Aorta (tissue), 5 donors: ENCODE results near the gene PEX16. TPM values are rescaled to one million over a fixed set of nuclear protein-coding genes. Genes with fewer than 3 reads are reported as not detected.
"Not testable (repeated sequence)": the region's sequence is repeated elsewhere in the genome, so short reads cannot be mapped to it uniquely, and the experiment has no call there.

Experiments
- ATAC-seq: fragments of 200-7000 bp; cut with Tn5 transposase; one replicate; pipeline ENCODE4 v1.9.1; 2022; ENCODE audit warnings: moderate library complexity; ENCODE audit not compliant: low FRiP score
- DNase-seq, 2 donors: peaks; one replicate each; pipeline ENCODE4 v3.0.0-alpha.2; 2020
- H3K27ac ChIP-seq, 2 donors: one replicate each; pipeline ENCODE4 v1.5.1; 2013; ENCODE audit warnings: low read length in 2 of 2, mild to moderate bottlenecking in 2 of 2, moderate library complexity in 2 of 2, control low read depth in 1 of 2, inconsistent platforms in 1 of 2, low read depth in 1 of 2
- H3K27me3 ChIP-seq, 2 donors: one replicate each; pipeline ENCODE4 v1.6.1; 2013; ENCODE audit warnings: control low read depth in 1 of 2, low read length in 1 of 2, mild to moderate bottlenecking in 1 of 2, moderate library complexity in 1 of 2; ENCODE audit not compliant: insufficient read depth in 2 of 2, control insufficient read depth in 1 of 2
- H3K36me3 ChIP-seq, 2 donors: one replicate each; pipeline ENCODE4 v1.6.1; 2013; ENCODE audit warnings: control low read depth in 1 of 2, low read length in 1 of 2, mild to moderate bottlenecking in 1 of 2; ENCODE audit not compliant: insufficient read depth in 2 of 2, control insufficient read depth in 1 of 2
- H3K4me1 ChIP-seq, 2 donors: one replicate each; pipeline ENCODE4 v1.6.1; 2013; ENCODE audit warnings: low read length in 2 of 2, control low read depth in 1 of 2, mild to moderate bottlenecking in 1 of 2, moderate library complexity in 1 of 2; ENCODE audit not compliant: insufficient read depth in 2 of 2, control insufficient read depth in 1 of 2
- H3K4me3 ChIP-seq, 2 donors: one replicate each; pipeline ENCODE4 v1.5.1; 2013; ENCODE audit warnings: low read length in 2 of 2, control low read depth in 1 of 2, mild to moderate bottlenecking in 1 of 2
- H3K9me3 ChIP-seq: one replicate; pipeline ENCODE4 v1.6.1; 2013; ENCODE audit warnings: mild to moderate bottlenecking, low read length; ENCODE audit not compliant: control insufficient read depth
- WGBS, 2 donors: extraction: QIAGEN DNeasy Blood & Tissue Kit; methylation state at CpG; one replicate each; pipeline ENCODE4 v1.1.7; 2013; 5-methylcytosine and 5-hydroxymethylcytosine counted together
- intact Hi-C, 2 donors: fragments of 100-400 bp; cut with DNase I; formaldehyde crosslinking; loops; one replicate each; pipeline versions ENCODE4 v1.14.2 to v1.15.0; 2022
- polyA plus RNA-seq, 2 donors: library from polyadenylated mRNA; stranded (reverse); fragments of 200-250 nt; gene quantifications; one replicate each; pipeline ENCODE4 v1.2.3, GENCODE V29; 2013
- total RNA-seq, 2 donors: library from RNA; stranded (reverse); fragmentation: NEBNext Ultra II Directional; extraction: Animal tissue kit (Norgen Biotek cat#: 25700); gene quantifications; one replicate each; pipeline ENCODE4 v1.2.1, GENCODE V29; 2021
- donor health status: healthy with polysubstance abuse.
- donor health status: Bipolar disorder and iron deficiency.
- donor health status: DM: no; HTN: no; CAD: no.
- donor health status: DM: no; HTN: no; CAD: no.
- donor health status: DM: yes; HTN: yes; CAD: no.

The PEX16 gene
- total and polyA plus RNA-seq, 4 donors: 17.3 to 49.7 (median 24.1) TPM

GRCh38 chr11:45905095-45905494, 12.6 kb downstream of the PEX16 start:
- H3K27me3 ChIP-seq: no peaks in the 10 kb centered on the region
- no peak overlapping the region for H3K4me3 ChIP-seq
- H3K27ac ChIP-seq: no peak overlapping the region
- ATAC-seq: no peak
- no peaks in the 10 kb centered on the region for H3K4me1 ChIP-seq
- 92% methylated on average over 19 of the region's 19 CpGs for WGBS, 2 donors
- peak in 1 of 2 donors; percentile 74 for DNase-seq
- no peaks in the 10 kb centered on the region for H3K36me3 ChIP-seq
- no peaks in the 10 kb centered on the region for H3K9me3 ChIP-seq
- intact Hi-C loops: no loop called here

- no peak overlapping the region for H3K27ac ChIP-seq
Observed at GRCh38 chr11:45904309-45904915, 13.3 kb downstream of the PEX16 start.

GRCh38 chr11:45902452-45903380, 15.0 kb downstream of the PEX16 start:
- H3K27me3 ChIP-seq: no peaks in the 10 kb centered on the region
- H3K4me1 ChIP-seq: no peaks in the 10 kb centered on the region
- H3K4me3 ChIP-seq: no peak overlapping the region
- H3K9me3 ChIP-seq: no peaks in the 10 kb centered on the region
- no peak overlapping the region for H3K27ac ChIP-seq
- WGBS, 2 donors: 93 to 94% methylated on average over 56 of the region's 56 CpGs
- intact Hi-C loops: no loop called here
- DNase-seq (peak in 1 of 2 donors; percentile 76), ATAC-seq (no peak)
- H3K36me3 ChIP-seq: no peaks in the 10 kb centered on the region

More at GRCh38 chr11:45904309-45904915, 13.3 kb downstream of the PEX16 start:
- no peaks in the 10 kb centered on the region for H3K4me1 ChIP-seq
- no peaks in the 10 kb centered on the region for H3K27me3 ChIP-seq
- intact Hi-C loops: no loop called here
- no peaks in the 10 kb centered on the region for H3K36me3 ChIP-seq
- no peak overlapping the region for H3K4me3 ChIP-seq
- no peaks in the 10 kb centered on the region for H3K9me3 ChIP-seq
- WGBS, 2 donors: 82 to 87% methylated on average over 15 of the region's 15 CpGs
- DNase-seq (peak in 1 of 2 donors; percentile 65), ATAC-seq (no peak)

- H3K4me1 ChIP-seq: no peaks in the 10 kb centered on the region
- no peaks in the 10 kb centered on the region for H3K9me3 ChIP-seq
- no peak overlapping the region for H3K4me3 ChIP-seq
- intact Hi-C loops: no loop called here
- WGBS, 2 donors: 74 to 76% methylated on average over 6 of the region's 6 CpGs
- no peak overlapping the region for H3K27ac ChIP-seq
- no peaks in the 10 kb centered on the region for H3K36me3 ChIP-seq
- DNase-seq (peak in 1 of 2 donors; percentile 65), ATAC-seq (no peak)
- H3K27me3 ChIP-seq: no peaks in the 10 kb centered on the region
Observed at GRCh38 chr11:45901626-45902025, 16.1 kb downstream of the PEX16 start.

- DNase-seq (peak in 1 of 2 donors; percentile 75), ATAC-seq (no peak)
- Histone ChIP-seq H3K36me3 (no peaks in the 10 kb centered on the region), H3K4me1 (no peaks in the 10 kb centered on the region), H3K4me3 (no peak overlapping the region), H3K27ac (no peak overlapping the region), H3K27me3 (no peaks in the 10 kb centered on the region), H3K9me3 (no peaks in the 10 kb centered on the region)
- intact Hi-C loops: no loop called here
- 5% methylated on average over 8 of the region's 8 CpGs for WGBS, 2 donors
Observed at GRCh38 chr11:45900916-45901617, 16.6 kb downstream of the PEX16 start.

- H3K9me3 ChIP-seq, H3K27ac ChIP-seq, H3K27me3 ChIP-seq, H3K4me1 ChIP-seq, H3K36me3 ChIP-seq, intact Hi-C loops, ATAC-seq: not testable (repeated sequence)
- 1 to 2% methylated on average over 15 to 41 of the region's 59 CpGs for WGBS, 2 donors
- peak overlapping the region; percentile 6 to 25 for H3K4me3 ChIP-seq
- peak in 1 of 2 donors; percentile 78 for DNase-seq
Observed at GRCh38 chr11:45900175-45900800, 17.4 kb downstream of the PEX16 start.

GRCh38 chr11:45899448-45900174, 18.1 kb downstream of the PEX16 start:
- H3K9me3 ChIP-seq: no peaks in the 10 kb centered on the region
- no peak overlapping the region for H3K27ac ChIP-seq
- H3K4me3 ChIP-seq: peak overlapping the region; percentile 6 to 25
- ATAC-seq (peak; percentile 87), DNase-seq (peak; percentile 91 to 96)
- intact Hi-C loops: no loop called here
- no peaks in the 10 kb centered on the region for H3K36me3 ChIP-seq
- no peaks in the 10 kb centered on the region for H3K4me1 ChIP-seq
- no peaks in the 10 kb centered on the region for H3K27me3 ChIP-seq
- 0 to 1% methylated on average over 48 to 62 of the region's 62 CpGs for WGBS, 2 donors

GRCh38 chr11:45899086-45899447, 18.6 kb downstream of the PEX16 start:
- no peak for DNase-seq
- 5 to 9% methylated on average over 3 of the region's 3 CpGs for WGBS, 2 donors
- Histone ChIP-seq H3K27ac (no peak overlapping the region), H3K27me3 (no peaks in the 10 kb centered on the region), H3K4me1 (no peaks in the 10 kb centered on the region), H3K36me3 (no peaks in the 10 kb centered on the region), H3K4me3 (no peak overlapping the region), H3K9me3 (no peaks in the 10 kb centered on the region)
- ATAC-seq: no peak
- intact Hi-C loops: no loop called here
